LNCAP (cell line): ENCODE measurements around the gene ENDOU.

Experiments used
- CTCF ChIP-seq: fragments of 450-650 bp; IDR thresholded peaks from 2 replicates; pipeline ENCODE4 v1.5.1; 2017; ENCODE audit warnings: mild to moderate bottlenecking

Gene ENDOU

GRCh38 chr12:47739297-47739696, 14.0 kb upstream of the ENDOU start:
- no peak for TF ChIP-seq CTCF

- TF ChIP-seq CTCF = no peak
Observed at GRCh38 chr12:47737936-47738594, 12.8 kb upstream of the ENDOU start.

GRCh38 chr12:47736877-47737676, 11.8 kb upstream of the ENDOU start:
- no peak for TF ChIP-seq CTCF

- no peak for TF ChIP-seq CTCF
Observed at GRCh38 chr12:47736216-47736615, 10.9 kb upstream of the ENDOU start.

- no peak for TF ChIP-seq CTCF
Observed at GRCh38 chr12:47735649-47736048, 10.4 kb upstream of the ENDOU start.

GRCh38 chr12:47734725-47735480, 9.6 kb upstream of the ENDOU start:
- TF ChIP-seq CTCF = no peak

- TF ChIP-seq CTCF = no peak
Observed at GRCh38 chr12:47733142-47733541, 7.9 kb upstream of the ENDOU start.
